H1 (cell line): ENCODE measurements around the gene SMIM10. TPM values are rescaled to one million over a fixed set of nuclear protein-coding genes. Genes with fewer than 3 reads are reported as not detected.
"Not testable (repeated sequence)": the region's sequence is repeated elsewhere in the genome, so short reads cannot be mapped to it uniquely, and the experiment has no call there.

Source experiments
- CTCF ChIA-PET: fragments of 300-600 bp; sonication (Branson Sonifier 250); formaldehyde crosslinking; loops from one replicate; lab custom pipeline; 2021; ENCODE audit not compliant: partially characterized antibody; lab: Charles Lee
- POLR2A ChIA-PET: fragments of 300-600 bp; sonication (Branson Sonifier 250); formaldehyde crosslinking; loops from one replicate; lab custom pipeline; 2021; ENCODE audit warnings: inconsistent platforms; ENCODE audit not compliant: partially characterized antibody; lab: Charles Lee
- DNase-seq, 2 experiments: peaks; one replicate each; pipeline versions ENCODE4 v3.0.0 to v3.0.0-alpha.2; 2010 to 2022; ENCODE audit warnings: low spot score in 2 of 2, low read depth in 1 of 2, mixed read lengths in 1 of 2
- FAIRE-seq: peaks from 2 replicates; lab custom pipeline; 2011; peaks lifted over from hg19 to GRCh38; lab: Jason Lieb, UNC
- H2AFZ ChIP-seq: 2 replicates; pipeline ENCODE4 v1.8.1; 2012; ENCODE audit warnings: low read length, inconsistent platforms
- H2AK5ac ChIP-seq: 2 replicates; pipeline ENCODE4 v1.6.1; 2013; ENCODE audit warnings: low read depth, low read length
- H2BK120ac ChIP-seq: replicated peaks from 2 replicates; pipeline ENCODE3; 2013; ENCODE audit warnings: low read depth, low read length, inconsistent platforms
- H2BK12ac ChIP-seq: 2 replicates; pipeline ENCODE4 v1.6.1; 2013; ENCODE audit warnings: low read depth, low read length
- H2BK15ac ChIP-seq: 2 replicates; pipeline ENCODE4 v1.6.1; 2013; ENCODE audit warnings: low read length
- H2BK20ac ChIP-seq: 2 replicates; pipeline ENCODE4 v1.6.1; 2013; ENCODE audit warnings: low read length
- H2BK5ac ChIP-seq: 2 replicates; pipeline ENCODE4 v1.6.1; 2013; ENCODE audit warnings: low read depth, low read length
- H3K14ac ChIP-seq: 2 replicates; pipeline ENCODE4 v1.6.1; 2013; ENCODE audit warnings: inconsistent platforms; ENCODE audit not compliant: insufficient read length
- H3K18ac ChIP-seq: 2 replicates; pipeline ENCODE4 v1.6.1; 2013; ENCODE audit warnings: low read length; ENCODE audit errors: extremely low read depth
- H3K23ac ChIP-seq: 2 replicates; pipeline ENCODE4 v1.6.1; 2013; ENCODE audit warnings: inconsistent platforms; ENCODE audit not compliant: insufficient read length
- H3K23me2 ChIP-seq: 2 replicates; pipeline ENCODE4 v1.6.1; 2013; ENCODE audit warnings: low read depth, low read length
- H3K27ac ChIP-seq: 2 replicates; pipeline ENCODE4 v1.6.1; 2011; ENCODE audit warnings: low read depth, low read length, inconsistent platforms
- H3K27me3 ChIP-seq, 4 experiments: replicated peaks in 1 of 4; 1 replicate in 1 of 4; 2 replicates in 3 of 4; pipeline versions ENCODE4 v1.6.1 to v1.8.1; 2011 to 2013; ENCODE audit warnings: low read length in 3 of 4, mild to moderate bottlenecking in 3 of 4, inconsistent platforms in 2 of 4, mixed read lengths in 2 of 4, moderate library complexity in 1 of 4; ENCODE audit not compliant: control insufficient read depth in 3 of 4, insufficient read depth in 3 of 4; ENCODE audit errors: extremely low read depth in 1 of 4
- H3K36me3 ChIP-seq, 4 experiments: 2 replicates each; pipeline versions ENCODE4 v1.6.1 to v1.8.1; 2011 to 2013; ENCODE audit warnings: mild to moderate bottlenecking in 4 of 4, low read length in 3 of 4, moderate library complexity in 2 of 4, control low read depth in 1 of 4, inconsistent platforms in 1 of 4; ENCODE audit not compliant: insufficient read depth in 4 of 4, control insufficient read depth in 2 of 4
- H3K4ac ChIP-seq: replicated peaks from 2 replicates; pipeline ENCODE3; 2013; ENCODE audit warnings: low read length, low read depth, mixed read lengths, inconsistent platforms; ENCODE audit not compliant: insufficient read length
- H3K4me1 ChIP-seq, 4 experiments: replicated peaks in 1 of 4; 1 replicate in 1 of 4; 2 replicates in 3 of 4; pipeline versions ENCODE4 v1.6.1 to v1.8.1; 2011 to 2013; ENCODE audit warnings: low read length in 3 of 4, inconsistent platforms in 2 of 4, mixed read lengths in 1 of 4; ENCODE audit not compliant: insufficient read depth in 4 of 4, control insufficient read depth in 3 of 4
- H3K4me2 ChIP-seq, 2 experiments: 2 replicates each; pipeline versions ENCODE4 v1.6.1 to v1.8.1; 2011 to 2013; ENCODE audit warnings: low read depth in 2 of 2, low read length in 2 of 2, control low read depth in 1 of 2, inconsistent platforms in 1 of 2, mild to moderate bottlenecking in 1 of 2; ENCODE audit not compliant: insufficient read depth in 1 of 2
- H3K4me3 ChIP-seq, 4 experiments: fragments of 200-600, 300-600 bp in 1 of 4; sonication (generic), shearing (Covaris generic), sonication (Bioruptor Twin) in 1 of 4; 2 replicates each; pipeline versions ENCODE4 v1.5.1 to v1.8.1; 2011 to 2016; ENCODE audit warnings: low read length in 4 of 4, low read depth in 3 of 4, control low read depth in 2 of 4, inconsistent platforms in 2 of 4, mild to moderate bottlenecking in 2 of 4, mixed read lengths in 1 of 4, moderate library complexity in 1 of 4; ENCODE audit not compliant: insufficient read depth in 2 of 4; ENCODE audit errors: extremely low read depth in 1 of 4
- H3K56ac ChIP-seq: replicated peaks from 2 replicates; pipeline ENCODE3; 2013; ENCODE audit warnings: low read depth, mild to moderate bottlenecking, mixed read lengths, low read length, inconsistent platforms; ENCODE audit not compliant: insufficient read length
- H3K79me1 ChIP-seq: 2 replicates; pipeline ENCODE4 v1.6.1; 2013; ENCODE audit warnings: low read depth, low read length, control low read depth
- H3K79me2 ChIP-seq, 2 experiments: 2 replicates each; pipeline versions ENCODE4 v1.6.1 to v1.8.1; 2012 to 2013; ENCODE audit warnings: low read length in 2 of 2, mild to moderate bottlenecking in 2 of 2, inconsistent platforms in 1 of 2; ENCODE audit not compliant: insufficient read depth in 2 of 2, control insufficient read depth in 1 of 2
- H3K9ac ChIP-seq, 4 experiments: replicated peaks in 1 of 4; 1 replicate in 1 of 4; 2 replicates in 3 of 4; pipeline versions ENCODE4 v1.6.1 to v1.8.1; 2011 to 2013; ENCODE audit warnings: low read depth in 3 of 4, low read length in 3 of 4, control low read depth in 2 of 4, mild to moderate bottlenecking in 2 of 4, moderate library complexity in 2 of 4, inconsistent platforms in 1 of 4; ENCODE audit errors: extremely low read depth in 1 of 4
- H3K9me3 ChIP-seq, 2 experiments: 2 replicates each; pipeline versions ENCODE4 v1.6.1 to v1.8.1; 2012 to 2013; ENCODE audit warnings: mild to moderate bottlenecking in 2 of 2, moderate library complexity in 2 of 2, control low read depth in 1 of 2, inconsistent platforms in 1 of 2, low read depth in 1 of 2, low read length in 1 of 2, mixed read lengths in 1 of 2; ENCODE audit not compliant: insufficient read depth in 2 of 2
- H4K20me1 ChIP-seq, 2 experiments: replicated peaks in 1 of 2; 2 replicates each; pipeline versions ENCODE3 to v1.8.1; 2011 to 2013; ENCODE audit warnings: inconsistent platforms in 2 of 2, low read length in 2 of 2, mild to moderate bottlenecking in 1 of 2; ENCODE audit not compliant: insufficient read depth in 2 of 2, control insufficient read depth in 1 of 2
- H4K5ac ChIP-seq: 2 replicates; pipeline ENCODE4 v1.6.1; 2013; ENCODE audit warnings: low read length, low read depth, mixed read lengths, inconsistent platforms; ENCODE audit not compliant: insufficient read length
- H4K8ac ChIP-seq: 2 replicates; pipeline ENCODE4 v1.8.0; 2013; ENCODE audit warnings: mild to moderate bottlenecking, moderate library complexity, low read length, inconsistent platforms; ENCODE audit not compliant: insufficient read depth; ENCODE audit errors: extremely low read depth
- H4K91ac ChIP-seq: replicated peaks from 2 replicates; pipeline ENCODE3; 2013; ENCODE audit warnings: low read length, mixed read lengths, inconsistent platforms; ENCODE audit not compliant: insufficient read length
- CBX5 ChIP-seq: fragments of 300-800, 300-1000 bp; sonication (generic); IDR thresholded peaks from 2 replicates; pipeline ENCODE4 v1.7.1; 2016; ENCODE audit warnings: antibody characterized with exemption, low read length, low read depth
- CTCF ChIP-seq, 3 experiments: IDR thresholded peaks; 1 replicate in 2 of 3; 2 replicates in 1 of 3; pipeline versions ENCODE4 v1.5.1 to v1.6.1; 2011; ENCODE audit warnings: low read length in 3 of 3, mild to moderate bottlenecking in 3 of 3, inconsistent platforms in 2 of 3, low read depth in 1 of 3, moderate library complexity in 1 of 3; ENCODE audit not compliant: insufficient read depth in 1 of 3; ENCODE audit errors: control extremely low read depth in 1 of 3
- NANOG ChIP-seq: IDR thresholded peaks from 2 replicates; pipeline ENCODE4 v1.6.1; 2011; ENCODE audit warnings: low read length, low read depth, mild to moderate bottlenecking, inconsistent platforms; ENCODE audit not compliant: insufficient read depth, poor library complexity, severe bottlenecking
- TAF7 ChIP-seq: optimal IDR thresholded peaks from 2 replicates; pipeline ENCODE3; 2011; ENCODE audit warnings: low read depth, mild to moderate bottlenecking, inconsistent platforms, low read length, moderate library complexity, borderline replicate concordance
- WGBS, 2 experiments: shearing (Covaris generic) in 1 of 2; methylation state at CpG; one replicate each; pipeline versions ENCODE4 v1.1.6 to v1.1.7; 2013 to 2015; ENCODE audit warnings: low lambda C conversion rate in 2 of 2, mixed read lengths in 2 of 2, inconsistent platforms in 1 of 2, low coverage in 1 of 2, missing lambda C conversion rate in 1 of 2; ENCODE audit not compliant: insufficient replicate concordance in 2 of 2, insufficient coverage in 1 of 2, insufficient read length in 1 of 2; ENCODE audit errors: extremely low coverage in 1 of 2, missing lambda C conversion rate in 1 of 2; 5-methylcytosine and 5-hydroxymethylcytosine counted together
- polyA plus RNA-seq, 7 experiments: library from polyadenylated mRNA; depleted of rRNA in 3 of 7; stranded (reverse) in 5 of 7; unstranded in 2 of 7; fragments of >200 nt in 5 of 7; fragments of 200-250 nt in 2 of 7; gene quantifications; 1 replicate in 5 of 7; 2 replicates in 1 of 7; 4 replicates in 1 of 7; pipeline versions ENCODE4 v1.2.1 to v1.2.3, GENCODE V29; 2011 to 2013; ENCODE audit warnings: missing spikeins in 2 of 7, mixed read lengths in 2 of 7
- total RNA-seq: library from RNA; stranded (reverse); fragmentation: NEBNext Ultra II Directional; extraction: Animal tissue kit (Norgen Biotek cat#: 25700); gene quantifications from 2 replicates; pipeline ENCODE4 v1.2.1, GENCODE V29; 2021

SMIM10 gene
- total and polyA plus RNA-seq, 2 of the 8 experiments (the other 6 are each of a cell fraction or from before 2014, with no cell fraction given): 2.3 to 2.8 TPM

DNA sequence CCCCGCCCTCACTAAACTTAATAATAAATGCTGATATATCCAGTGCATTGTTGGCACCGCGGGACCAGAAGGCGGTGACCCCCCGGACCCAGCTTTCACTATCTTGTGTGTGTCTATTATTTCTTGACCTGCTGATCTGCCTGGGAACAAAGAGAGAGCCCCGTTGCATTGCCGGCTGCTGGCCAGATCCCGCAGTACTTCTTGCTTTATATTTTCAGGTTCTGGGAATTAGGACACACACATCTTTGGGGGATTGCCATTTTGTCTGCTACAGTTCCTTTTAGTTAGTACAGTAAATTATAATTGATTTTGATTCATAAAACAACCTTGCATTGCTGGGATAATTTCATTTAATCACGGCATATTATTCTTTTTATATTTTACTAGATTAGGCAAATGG lies 33.7 kb downstream of the SMIM10 start (continued):
- TF ChIP-seq CTCF (IDR thresholded peaks at IDR 0.05; ENCODE audit: control extremely low read depth in 1 of 3, insufficient read depth in 1 of 3, low read depth in 1 of 3, low read length in 3 of 3): no peak
- no peak for TF ChIP-seq NANOG
- no peak for TF ChIP-seq CBX5
- TF ChIP-seq TAF7: no peak
- TF ChIP-seq, all 59 proteins: peak for 0

- H3K14ac ChIP-seq, H4K8ac ChIP-seq, H3K27ac ChIP-seq, H2AFZ ChIP-seq, H3K79me2 ChIP-seq, DNase-seq, H3K23me2 ChIP-seq, H2BK5ac ChIP-seq, H3K4me1 ChIP-seq, H4K20me1 ChIP-seq, H2BK120ac ChIP-seq, H3K27me3 ChIP-seq, H2BK15ac ChIP-seq, H2BK12ac ChIP-seq, H3K18ac ChIP-seq, H3K9me3 ChIP-seq, H2AK5ac ChIP-seq, H3K4me3 ChIP-seq, H3K4ac ChIP-seq, H3K79me1 ChIP-seq, FAIRE-seq, POLR2A ChIA-PET, H2BK20ac ChIP-seq, H3K4me2 ChIP-seq, H4K5ac ChIP-seq, H3K23ac ChIP-seq, H3K56ac ChIP-seq, H4K91ac ChIP-seq, H3K9ac ChIP-seq: not testable (repeated sequence)
- CTCF ChIA-PET: interaction anchor here (1.6 kb wide), 1 partner anchor 32 kb away, joined by 3 read pairs; no protein-coding TSS in a partner anchor
- peaks cover 0 to 13% (median 0%) of the 10 kb centered on the region in 4 experiments; a peak in 2 of 8 replicates for H3K36me3 ChIP-seq
- WGBS, 2 experiments: 90% methylated on average over 8 of the region's 9 CpGs; no CpG with 5 or more reads in 1 of the 2 experiments
Measured at GRCh38 chrX:135030207-135030963, 39.6 kb downstream of the SMIM10 start.
